HEK293 (cell line): ENCODE data around the gene DPCD.

Experiments used
- HOXA7 ChIP-seq: sonication (generic); formaldehyde crosslinking; IDR thresholded peaks from 2 replicates; pipeline ENCODE4 v1.8.1; 2022; ENCODE audit warnings: missing genetic modification reagents, borderline replicate concordance
- MZF1 ChIP-seq: fragments of 450-650 bp; formaldehyde crosslinking; IDR thresholded peaks from 2 replicates; pipeline ENCODE4 v1.5.1; 2017; ENCODE audit warnings: missing biosample characterization, missing genetic modification characterization, borderline replicate concordance
- ZNF544 ChIP-seq: fragments of 450-650 bp; formaldehyde crosslinking; IDR thresholded peaks from 2 replicates; pipeline ENCODE4 v1.5.0; 2017; ENCODE audit warnings: missing biosample characterization, missing genetic modification characterization
- ZNF561 ChIP-seq: fragments of 450-650 bp; IDR thresholded peaks from 2 replicates; pipeline ENCODE4 v1.5.1; 2018; ENCODE audit warnings: missing biosample characterization, missing genetic modification characterization, borderline replicate concordance
- TF ChIP-seq, protein P1 (sequence below): fragments of 450-650 bp; formaldehyde crosslinking; IDR thresholded peaks from 2 replicates; pipeline ENCODE4 v1.5.1; 2016; ENCODE audit warnings: missing biosample characterization, missing genetic modification characterization

DNA sequence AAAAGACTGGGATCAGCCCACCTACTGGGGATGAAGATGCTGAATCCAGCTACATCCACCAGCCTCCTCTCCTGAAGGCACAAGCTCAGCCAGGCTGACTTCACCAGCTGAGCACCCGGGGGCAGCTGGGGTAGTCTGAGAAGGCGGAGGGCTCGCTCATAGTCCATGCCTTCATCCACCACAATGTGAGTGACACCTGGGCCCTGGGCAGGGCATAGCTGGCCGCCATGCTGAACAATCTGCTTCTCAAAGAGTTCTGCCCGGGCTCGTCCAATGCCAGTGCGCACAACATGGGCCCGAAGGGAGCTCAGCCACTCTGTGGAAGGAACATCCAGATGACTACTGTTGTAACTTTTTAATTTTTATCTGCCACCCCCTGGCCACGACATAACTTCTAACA, 2.3 kb upstream of the DPCD start:
- TF ChIP-seq ZNF544 (tag by site-specific recombination) (no peak), HOXA7 (no peak), MZF1 (no peak), ZNF561 (tag by site-specific recombination) (no peak)
- TF ChIP-seq, protein P1, sequence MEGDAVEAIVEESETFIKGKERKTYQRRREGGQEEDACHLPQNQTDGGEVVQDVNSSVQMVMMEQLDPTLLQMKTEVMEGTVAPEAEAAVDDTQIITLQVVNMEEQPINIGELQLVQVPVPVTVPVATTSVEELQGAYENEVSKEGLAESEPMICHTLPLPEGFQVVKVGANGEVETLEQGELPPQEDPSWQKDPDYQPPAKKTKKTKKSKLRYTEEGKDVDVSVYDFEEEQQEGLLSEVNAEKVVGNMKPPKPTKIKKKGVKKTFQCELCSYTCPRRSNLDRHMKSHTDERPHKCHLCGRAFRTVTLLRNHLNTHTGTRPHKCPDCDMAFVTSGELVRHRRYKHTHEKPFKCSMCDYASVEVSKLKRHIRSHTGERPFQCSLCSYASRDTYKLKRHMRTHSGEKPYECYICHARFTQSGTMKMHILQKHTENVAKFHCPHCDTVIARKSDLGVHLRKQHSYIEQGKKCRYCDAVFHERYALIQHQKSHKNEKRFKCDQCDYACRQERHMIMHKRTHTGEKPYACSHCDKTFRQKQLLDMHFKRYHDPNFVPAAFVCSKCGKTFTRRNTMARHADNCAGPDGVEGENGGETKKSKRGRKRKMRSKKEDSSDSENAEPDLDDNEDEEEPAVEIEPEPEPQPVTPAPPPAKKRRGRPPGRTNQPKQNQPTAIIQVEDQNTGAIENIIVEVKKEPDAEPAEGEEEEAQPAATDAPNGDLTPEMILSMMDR (tag by site-specific recombination) = no peak
